Testis (tissue), 2 donors: ENCODE measurements around the gene IGSF21.

ENCODE experiments used
- POLR2A ChIP-seq: fragments of 450-650 bp; IDR thresholded peaks from one replicate; pipeline ENCODE4 v1.6.1; 2017; ENCODE audit warnings: antibody characterized with exemption, mild to moderate bottlenecking, moderate library complexity
- TF ChIP-seq, protein P1 (sequence below), 3 experiments: fragments of 450-650 bp in 2 of 3; fragments of 200-600 bp in 1 of 3; sonication (generic) in 1 of 3; IDR thresholded peaks; one replicate each; pipeline ENCODE4 v1.5.1; 2016 to 2019; ENCODE audit warnings: antibody characterized with exemption in 3 of 3, mild to moderate bottlenecking in 2 of 3, moderate library complexity in 1 of 3

GRCh38 chr1:18362150-18362549 lies 254.6 kb downstream of the IGSF21 start:
- TF ChIP-seq, protein P1, sequence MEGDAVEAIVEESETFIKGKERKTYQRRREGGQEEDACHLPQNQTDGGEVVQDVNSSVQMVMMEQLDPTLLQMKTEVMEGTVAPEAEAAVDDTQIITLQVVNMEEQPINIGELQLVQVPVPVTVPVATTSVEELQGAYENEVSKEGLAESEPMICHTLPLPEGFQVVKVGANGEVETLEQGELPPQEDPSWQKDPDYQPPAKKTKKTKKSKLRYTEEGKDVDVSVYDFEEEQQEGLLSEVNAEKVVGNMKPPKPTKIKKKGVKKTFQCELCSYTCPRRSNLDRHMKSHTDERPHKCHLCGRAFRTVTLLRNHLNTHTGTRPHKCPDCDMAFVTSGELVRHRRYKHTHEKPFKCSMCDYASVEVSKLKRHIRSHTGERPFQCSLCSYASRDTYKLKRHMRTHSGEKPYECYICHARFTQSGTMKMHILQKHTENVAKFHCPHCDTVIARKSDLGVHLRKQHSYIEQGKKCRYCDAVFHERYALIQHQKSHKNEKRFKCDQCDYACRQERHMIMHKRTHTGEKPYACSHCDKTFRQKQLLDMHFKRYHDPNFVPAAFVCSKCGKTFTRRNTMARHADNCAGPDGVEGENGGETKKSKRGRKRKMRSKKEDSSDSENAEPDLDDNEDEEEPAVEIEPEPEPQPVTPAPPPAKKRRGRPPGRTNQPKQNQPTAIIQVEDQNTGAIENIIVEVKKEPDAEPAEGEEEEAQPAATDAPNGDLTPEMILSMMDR (IDR thresholded peaks at IDR 0.05), result no peak
- TF ChIP-seq POLR2A, result no peak
